Lower leg skin (tissue), 3 donors: ENCODE results near the gene XPR1.

ENCODE experiments used
- CTCF ChIP-seq, 3 donors: fragments of 450-650 bp; IDR thresholded peaks; one replicate each; pipeline ENCODE4 v1.5.1; 2016; ENCODE audit warnings: antibody characterized with exemption in 3 of 3, mild to moderate bottlenecking in 3 of 3, moderate library complexity in 2 of 3
- POLR2A ChIP-seq, 2 donors: fragments of 450-650 bp; IDR thresholded peaks; one replicate each; pipeline ENCODE4 v1.6.1; 2016 to 2017; ENCODE audit warnings: antibody characterized with exemption in 2 of 2, mild to moderate bottlenecking in 1 of 2, moderate library complexity in 1 of 2

GRCh38 chr1:180912211-180912800 is 280.5 kb downstream of the XPR1 start:
- TF ChIP-seq CTCF (IDR thresholded peaks at IDR 0.05) (no peak), POLR2A (IDR thresholded peaks at IDR 0.05) (no peak)
